A172 (cell line): ENCODE measurements around the gene TMEM35A. TPM values are rescaled to one million over a fixed set of nuclear protein-coding genes. Genes with fewer than 3 reads are reported as not detected.

Experiments used
- DNase-seq: peaks from one replicate; pipeline ENCODE4 v3.0.0-alpha.2; 2015; ENCODE audit warnings: low spot score
- total RNA-seq: library from RNA; depleted of rRNA; stranded (reverse); fragments of >200 nt; shearing (Covaris generic); gene quantifications from 2 replicates; pipeline ENCODE4 v1.2.3, GENCODE V29; 2014; rRNA removed

TMEM35A gene, protein sequence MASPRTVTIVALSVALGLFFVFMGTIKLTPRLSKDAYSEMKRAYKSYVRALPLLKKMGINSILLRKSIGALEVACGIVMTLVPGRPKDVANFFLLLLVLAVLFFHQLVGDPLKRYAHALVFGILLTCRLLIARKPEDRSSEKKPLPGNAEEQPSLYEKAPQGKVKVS
- total RNA-seq = not detected in 2 replicates

DNA sequence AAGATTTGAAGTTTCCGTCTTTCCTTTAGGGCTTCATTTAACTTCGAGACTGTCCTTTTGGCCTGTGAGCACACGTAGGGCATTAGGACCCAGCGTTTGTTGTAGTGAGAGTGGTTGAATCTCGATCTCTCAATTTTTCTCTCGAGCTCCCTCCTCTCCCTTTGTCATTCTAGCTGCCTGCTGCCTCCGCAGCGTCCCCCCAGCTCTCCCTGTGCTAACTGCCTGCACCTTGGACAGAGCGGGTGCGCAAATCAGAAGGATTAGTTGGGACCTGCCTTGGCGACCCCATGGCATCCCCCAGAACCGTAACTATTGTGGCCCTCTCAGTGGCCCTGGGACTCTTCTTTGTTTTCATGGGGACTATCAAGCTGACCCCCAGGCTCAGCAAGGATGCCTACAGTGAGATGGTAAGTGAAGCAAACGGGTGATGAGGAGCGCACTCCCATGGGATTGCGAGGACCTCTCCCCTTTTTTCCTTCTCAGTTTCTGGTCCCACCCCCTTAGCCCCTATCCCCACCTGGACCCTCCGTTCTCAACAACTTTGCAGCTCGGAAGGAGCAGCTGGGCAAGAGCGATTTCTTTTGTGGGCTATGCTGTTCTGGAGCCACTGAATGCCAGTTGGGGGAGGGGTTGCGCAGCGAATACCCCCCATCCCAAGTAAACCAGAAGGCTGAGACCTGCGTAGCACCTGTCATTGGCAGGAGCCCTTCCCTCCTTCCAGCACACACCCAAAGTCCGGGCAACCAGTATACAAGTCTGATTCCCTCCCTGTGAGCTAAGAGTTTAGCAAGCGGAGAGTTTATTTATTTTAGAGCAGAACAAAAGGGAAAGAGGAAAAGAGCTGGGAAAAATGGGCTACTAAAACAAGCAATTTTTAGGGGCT, at the start of gene TMEM35A:
TSS of gene TMEM35A (plus strand) at position 164 of the 883 bp plus-strand sequence. CDS start at position 288, 124 bp downstream.
- DNase-seq = no peak

DNA sequence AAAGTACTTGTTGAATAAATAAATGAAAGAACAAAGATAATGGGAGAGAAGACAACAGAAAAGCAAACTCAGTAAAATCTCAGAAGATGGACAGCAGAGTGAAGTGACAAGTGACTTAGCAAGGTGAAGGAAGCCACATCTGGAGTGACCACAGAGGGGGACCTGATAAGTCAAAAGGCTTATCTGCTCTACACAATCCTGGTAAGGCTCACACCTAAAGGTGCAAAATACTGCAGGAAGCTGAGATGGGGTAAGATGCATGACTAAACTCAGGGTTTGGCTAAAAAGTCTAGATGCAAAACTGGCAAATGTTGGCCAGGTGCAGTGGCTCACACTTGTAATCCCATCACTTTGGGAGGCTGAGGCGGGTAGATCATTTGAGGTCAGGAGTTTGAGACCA, 49.0 kb upstream of the TMEM35A start:
- DNase-seq = no peak

DNA sequence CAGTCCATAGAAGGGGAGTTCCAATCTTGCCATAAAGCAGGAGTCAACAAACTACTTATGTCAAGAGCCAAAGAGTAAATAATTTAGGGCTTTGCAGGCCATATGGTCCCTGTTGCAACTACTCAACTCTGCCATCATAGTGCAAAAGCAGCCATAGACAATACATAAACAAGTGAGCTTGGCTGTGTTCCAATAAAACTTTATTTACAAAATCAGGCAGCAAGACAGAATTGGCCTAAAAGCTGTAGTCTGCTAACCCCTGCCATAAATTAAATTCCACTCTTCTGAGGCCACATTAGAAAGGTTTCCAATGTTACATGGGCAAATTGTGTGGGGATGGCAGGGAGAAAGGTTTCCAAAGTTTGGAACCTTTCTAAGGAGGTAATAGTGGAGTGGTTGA, 41.4 kb upstream of the TMEM35A start:
- DNase-seq = no peak

DNA sequence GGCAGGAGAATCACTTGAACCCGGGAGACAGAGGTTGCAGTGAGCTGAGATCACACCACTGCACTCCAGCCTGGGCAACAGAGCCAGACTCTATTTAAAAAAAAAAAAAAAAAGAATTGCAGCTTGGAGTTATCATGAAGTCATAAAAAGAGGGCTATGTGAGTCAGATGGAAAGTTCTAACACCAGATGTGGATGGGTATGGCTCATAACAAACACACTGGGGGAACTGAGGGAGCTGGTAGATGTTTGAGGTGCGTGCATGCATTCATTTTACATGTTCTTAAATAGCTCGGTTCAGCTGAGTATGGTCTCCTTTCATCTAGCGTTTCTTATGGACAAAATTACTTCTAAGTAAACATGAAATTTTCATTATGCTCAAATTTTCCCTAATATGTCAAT, 38.5 kb upstream of the TMEM35A start:
- DNase-seq = no peak

DNA sequence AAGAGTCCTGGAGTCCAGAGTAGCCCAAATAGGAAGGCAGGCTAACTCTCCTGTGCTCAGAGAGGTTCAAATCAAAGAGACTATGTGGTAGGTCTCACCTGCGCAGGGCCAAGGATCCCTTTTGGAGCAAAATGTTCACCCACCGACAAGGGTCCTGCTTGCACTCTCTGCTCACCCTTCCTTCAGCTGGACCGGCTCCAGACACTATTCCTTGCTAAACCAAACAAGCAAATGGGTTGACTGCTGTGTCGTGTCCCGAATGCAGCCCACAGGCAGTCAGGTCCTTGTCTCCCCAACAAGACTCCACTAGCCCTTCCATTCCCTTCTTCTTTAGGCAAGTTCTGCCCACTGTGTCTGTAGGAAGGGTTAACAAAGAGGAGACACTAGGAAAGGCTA, 27.5 kb upstream of the TMEM35A start:
- no peak for DNase-seq

DNA sequence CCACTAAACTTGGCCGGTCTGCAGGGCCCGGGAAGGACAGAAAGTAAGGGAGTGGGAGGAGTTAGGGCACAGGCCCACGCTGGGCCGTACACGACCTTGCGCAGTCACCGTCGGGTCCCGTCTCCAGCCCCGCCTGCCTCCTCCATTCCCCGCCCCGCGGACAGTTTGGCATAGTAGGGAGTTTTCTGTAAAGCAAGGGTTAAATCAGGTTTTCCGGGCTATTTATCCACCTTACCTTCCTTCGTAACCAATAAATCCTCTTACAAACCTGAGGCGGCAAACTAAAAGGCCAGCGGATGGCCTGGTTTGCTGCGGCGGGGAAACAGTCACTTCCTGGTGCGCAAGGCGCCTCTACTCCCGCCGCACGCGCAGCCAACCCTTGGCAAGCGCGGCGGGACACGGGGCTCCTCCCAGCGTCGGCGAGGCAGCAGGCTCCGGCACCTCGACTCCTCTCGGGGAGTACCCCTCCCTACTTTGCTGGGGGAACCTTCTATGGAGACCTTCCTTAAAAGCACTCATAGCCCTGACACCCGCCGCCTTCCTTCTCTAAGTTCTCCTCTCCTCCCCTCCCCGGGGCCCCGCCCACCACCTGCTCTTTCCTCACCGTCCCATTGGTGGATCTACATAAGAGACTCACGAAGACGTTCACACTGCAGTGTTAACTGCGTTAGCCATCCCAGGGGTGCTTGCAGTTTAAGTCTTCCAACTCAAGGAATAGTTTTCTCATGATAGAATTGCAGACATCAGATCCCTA, 27.0 kb upstream of the TMEM35A start, which contains the start of gene TRMT2B:
TSS of gene TRMT2B (minus strand) at position 563 of the 754 bp plus-strand sequence. CDS start 9,822 bp downstream, outside the sequence.
- DNase-seq = peak; percentile 56

DNA sequence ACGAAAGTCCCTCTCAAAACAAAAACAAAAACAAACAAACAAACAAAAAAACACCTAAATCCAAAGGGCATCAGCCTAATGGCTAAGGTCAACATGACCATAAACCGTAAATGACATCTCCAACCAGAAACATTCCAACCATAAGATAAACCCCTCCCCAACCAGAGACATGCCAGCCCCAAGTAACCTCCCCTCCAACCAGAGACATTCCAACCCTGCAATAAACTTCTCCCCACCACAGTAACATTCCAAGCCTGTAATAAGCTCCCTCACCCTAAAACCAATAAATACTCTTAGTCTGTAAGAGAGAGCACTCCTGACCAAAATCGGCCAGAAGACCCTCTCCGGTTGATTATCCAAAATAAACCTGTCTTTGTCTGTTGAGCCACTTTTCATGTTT, 22.1 kb upstream of the TMEM35A start:
- peak; percentile 8 for DNase-seq

DNA sequence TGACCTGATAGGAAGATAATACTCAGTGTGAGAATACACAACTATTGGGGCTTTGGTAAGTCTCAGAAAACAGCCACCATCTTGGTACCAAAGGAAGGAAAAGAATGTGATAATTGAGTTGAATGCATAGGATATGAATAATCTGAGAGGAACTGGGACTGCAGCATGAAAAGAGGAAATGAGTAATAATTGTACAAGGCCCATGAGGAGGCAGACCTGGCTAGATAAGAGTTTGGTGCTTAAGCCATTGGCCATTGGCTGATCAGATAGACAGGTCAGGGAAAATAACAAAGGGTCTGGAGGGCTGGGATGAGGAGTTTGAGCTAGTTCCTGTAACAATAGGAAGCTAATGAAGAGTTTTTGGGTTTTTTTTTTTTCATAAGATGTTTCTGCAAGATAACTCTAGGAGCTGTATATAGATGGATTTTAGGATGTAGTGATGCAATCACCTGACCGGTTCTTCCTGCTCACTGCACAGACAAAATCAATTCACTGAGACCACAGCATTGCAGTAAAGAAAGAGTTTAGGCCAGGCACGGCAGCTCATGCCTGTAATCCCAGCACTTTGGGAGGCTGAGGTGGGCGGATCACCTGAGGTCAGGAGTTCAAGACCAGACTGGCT, 21.5 kb upstream of the TMEM35A start:
- DNase-seq = peak; percentile 54

DNA sequence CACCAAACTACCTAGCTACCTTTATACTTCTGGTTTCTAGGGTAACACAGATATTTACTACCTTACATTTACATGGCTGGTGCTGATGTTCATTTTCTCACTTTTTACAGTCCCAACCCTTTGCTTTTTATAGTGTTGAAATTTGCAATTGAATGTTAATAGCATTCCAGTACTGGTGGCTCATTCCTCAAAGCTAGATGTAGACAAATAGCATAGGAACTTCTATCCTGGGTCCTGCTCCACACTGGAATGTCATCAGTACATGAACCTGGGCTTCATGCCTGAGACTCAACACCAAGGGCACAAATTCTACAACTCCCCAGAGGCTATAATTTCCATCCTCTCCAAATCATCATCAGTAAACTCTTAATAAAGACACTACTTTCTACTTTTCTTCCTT, 16.5 kb upstream of the TMEM35A start:
- no peak for DNase-seq

DNA sequence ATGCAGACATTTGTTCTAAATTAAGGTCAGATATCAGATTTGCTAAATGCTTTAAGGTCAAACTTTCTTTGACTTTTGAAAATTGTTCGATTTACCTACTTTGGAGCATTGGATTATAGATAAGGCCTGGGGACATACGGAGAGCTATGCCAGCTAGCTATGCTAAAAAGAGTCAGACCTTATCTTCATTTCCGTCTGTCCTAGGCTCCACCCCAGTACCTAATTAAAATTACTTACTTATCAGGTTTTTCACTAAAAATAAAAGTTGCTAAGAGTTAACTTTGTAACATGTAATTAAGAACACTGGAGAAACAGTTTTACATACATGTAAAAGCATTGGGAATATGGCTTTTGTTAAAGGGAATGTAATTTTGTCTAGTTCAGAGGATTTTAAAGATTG, 7.1 kb upstream of the TMEM35A start:
- no peak for DNase-seq

DNA sequence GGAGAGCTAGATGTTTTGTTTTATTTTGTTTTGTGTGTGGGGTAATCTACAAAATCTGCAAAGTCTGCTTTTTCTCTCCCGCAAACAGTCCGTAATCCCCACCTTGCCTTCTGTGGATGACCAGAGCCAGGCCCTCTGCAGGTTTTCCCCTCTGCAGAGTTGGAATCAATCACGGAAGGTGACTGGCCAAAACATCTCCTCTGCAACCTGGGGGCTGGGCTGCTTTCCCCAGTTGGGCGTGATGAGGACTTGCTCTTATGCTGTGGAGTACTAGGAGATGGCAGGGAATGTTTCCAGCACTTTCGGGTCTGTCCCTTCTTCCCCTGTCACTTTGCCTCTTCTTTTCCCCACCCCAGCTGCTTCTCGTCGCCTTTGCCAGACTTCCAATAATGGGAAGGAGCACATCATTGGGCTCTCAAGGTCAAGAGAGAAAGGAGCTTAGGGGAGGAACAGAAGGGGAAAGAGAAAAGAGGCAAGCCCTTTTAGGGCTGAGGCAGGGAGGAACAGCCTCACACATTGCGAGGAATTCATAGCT, 1.1 kb downstream of the TMEM35A start:
- DNase-seq = no peak

DNA sequence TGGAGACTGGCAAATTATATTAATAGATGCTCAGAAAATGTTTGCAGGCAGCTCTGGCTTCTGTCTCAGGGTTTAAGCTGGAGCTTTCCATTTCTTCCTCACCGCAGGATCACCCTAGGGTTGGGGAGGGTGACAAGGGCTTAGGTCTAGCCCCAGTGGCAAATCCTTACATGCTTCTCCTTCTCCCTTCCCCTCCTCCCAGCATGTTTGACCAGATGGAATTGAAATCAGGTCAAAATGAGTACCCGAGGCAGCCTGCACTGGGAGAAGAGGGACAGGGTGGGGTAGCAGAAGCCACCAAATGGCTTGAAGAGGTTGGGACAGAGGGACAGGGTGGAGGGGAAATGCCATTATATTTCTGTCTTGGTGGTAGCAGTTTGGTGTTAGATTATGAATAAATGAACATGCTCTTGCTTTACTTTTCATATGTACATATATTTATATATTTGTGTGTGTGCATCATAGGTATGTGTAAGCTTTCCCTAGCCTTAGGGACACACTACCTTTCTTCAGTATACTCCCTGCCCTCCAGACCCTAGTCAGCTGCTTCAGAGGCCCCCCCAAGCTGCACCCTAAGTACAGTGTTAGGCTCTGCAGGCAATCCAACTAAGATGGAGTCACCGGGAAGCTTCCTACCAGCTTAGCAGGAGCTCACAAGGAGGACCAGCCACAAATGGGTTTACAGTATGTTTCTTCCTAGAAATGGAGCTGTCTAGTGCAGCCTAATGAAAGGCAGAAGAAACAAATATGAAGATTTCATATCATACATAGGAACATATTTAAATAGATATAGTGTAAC, 1.8 kb downstream of the TMEM35A start:
- no peak for DNase-seq

DNA sequence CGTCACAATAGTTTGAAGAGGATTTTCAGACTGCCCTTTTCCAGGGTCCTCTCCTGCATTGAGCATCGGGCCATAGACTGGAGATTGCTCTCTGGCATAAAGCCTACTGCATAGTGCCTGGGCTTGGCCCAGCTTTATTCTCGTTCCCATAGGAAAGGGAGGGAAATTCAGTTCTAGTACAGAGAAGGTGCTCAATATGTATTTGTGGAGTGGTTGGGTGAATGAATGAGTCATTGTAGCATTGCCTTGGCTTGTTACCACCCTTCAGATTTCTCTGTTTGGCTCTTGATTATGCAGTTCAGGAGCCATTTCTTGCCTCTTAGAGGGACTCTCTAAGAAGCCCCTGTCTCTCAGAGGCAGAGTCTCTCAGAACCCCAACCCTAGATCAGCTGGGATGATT, 2.6 kb downstream of the TMEM35A start:
- no peak for DNase-seq

DNA sequence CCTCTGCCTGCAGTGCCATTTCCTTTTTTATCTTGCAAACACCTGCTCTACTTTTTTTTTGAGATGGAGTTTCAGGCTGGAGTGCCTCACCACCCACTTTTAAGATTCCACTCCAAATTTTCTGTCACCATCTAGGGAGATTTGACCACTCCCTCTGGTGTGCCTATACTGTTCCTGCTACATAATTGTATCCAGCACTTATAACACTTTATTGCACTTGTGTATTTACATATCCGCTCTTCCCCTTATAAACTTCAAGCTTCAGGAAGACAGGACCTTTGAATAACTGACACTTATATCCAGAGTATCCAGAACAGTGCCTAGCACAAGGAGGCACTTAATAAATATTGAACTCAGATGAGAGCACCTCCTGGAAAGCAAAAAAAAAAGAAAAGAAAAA, 13.1 kb downstream of the TMEM35A start:
- DNase-seq = no peak

DNA sequence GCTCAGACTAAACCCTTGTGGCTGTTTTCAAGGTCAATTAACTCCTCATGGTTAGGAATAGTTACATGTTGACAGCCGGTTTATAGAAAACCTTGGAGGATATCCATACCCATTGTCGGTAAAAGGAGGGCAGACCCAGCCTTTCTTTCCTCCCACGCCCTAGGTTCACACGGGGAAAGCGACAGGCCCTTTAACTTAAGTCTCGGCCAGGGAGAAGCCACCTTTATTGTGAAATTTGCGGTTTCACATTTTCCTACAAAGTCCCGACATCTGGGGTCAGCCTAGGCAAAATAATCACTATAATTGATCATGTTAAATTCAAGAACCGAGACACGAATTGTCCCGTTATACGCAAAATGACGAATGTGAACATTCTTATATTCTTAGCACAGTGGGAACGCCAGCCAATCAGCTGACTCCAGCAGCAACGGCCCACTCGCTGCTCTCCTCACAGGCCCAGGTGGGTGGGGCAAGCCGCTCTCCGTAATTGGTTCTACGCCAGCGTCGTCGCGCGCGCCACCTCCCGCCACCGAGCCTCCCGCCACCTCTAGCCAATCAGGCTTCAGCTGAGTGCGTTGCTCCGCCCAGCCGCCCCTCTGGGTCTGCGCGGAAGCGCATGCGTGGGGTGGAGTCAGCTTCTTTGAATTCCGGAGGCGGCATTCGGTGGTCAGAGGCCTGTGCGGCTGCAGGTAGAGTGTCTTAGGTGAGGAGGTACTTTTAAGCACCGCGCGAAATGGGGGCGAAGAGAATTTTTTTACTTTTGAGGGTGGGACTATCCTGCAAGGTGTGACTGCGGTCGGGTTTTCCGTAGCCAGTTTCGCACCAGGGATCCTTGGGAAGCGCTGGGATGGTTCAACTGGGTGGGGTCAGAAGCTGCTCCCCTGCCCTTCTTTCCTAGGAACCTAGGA, 19.1 kb downstream of the TMEM35A start, which contains the start of gene CENPI:
TSS of gene CENPI (plus strand) at position 659 of the 908 bp plus-strand sequence. CDS start 2,867 bp downstream, outside the sequence.
- peak; percentile 73 for DNase-seq

DNA sequence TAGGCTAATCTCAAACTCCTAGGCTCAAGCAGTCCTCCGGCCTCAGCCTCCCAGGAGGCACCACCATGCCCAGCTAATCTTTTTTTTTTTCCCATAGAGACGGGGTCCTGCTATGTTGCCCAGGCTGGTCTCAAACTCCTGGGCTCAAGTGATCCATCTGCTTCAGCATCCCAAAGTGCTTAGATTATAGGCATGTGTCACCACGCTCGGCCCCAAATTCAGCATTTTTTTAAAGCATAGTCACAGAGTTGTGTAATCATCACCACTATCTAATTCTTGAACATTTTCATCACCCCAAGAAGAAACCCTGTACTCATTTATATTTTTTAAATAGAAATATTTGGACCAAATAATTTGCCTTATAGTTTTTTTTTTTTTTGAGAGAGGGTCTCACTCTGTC, 29.6 kb downstream of the TMEM35A start:
- DNase-seq = peak; percentile 0

DNA sequence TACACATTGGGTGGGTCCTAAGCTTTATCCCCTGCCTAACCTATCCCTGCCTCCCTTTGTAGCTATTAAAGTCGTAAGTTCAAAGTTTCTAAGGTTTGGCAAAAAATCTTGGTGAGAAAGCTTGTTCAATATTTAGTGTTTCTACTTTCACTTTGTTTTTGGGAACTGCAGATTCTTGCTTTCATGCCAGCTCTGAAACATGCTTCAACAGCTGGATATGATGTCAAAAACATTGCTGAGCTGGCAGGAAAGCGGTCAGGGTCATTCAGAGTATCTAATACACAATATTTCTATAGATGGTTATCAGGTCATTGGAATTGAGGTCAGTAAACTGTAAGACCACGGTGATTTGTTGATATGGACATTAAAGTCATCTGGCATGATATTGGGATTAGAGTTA, 39.0 kb downstream of the TMEM35A start:
- DNase-seq = no peak

DNA sequence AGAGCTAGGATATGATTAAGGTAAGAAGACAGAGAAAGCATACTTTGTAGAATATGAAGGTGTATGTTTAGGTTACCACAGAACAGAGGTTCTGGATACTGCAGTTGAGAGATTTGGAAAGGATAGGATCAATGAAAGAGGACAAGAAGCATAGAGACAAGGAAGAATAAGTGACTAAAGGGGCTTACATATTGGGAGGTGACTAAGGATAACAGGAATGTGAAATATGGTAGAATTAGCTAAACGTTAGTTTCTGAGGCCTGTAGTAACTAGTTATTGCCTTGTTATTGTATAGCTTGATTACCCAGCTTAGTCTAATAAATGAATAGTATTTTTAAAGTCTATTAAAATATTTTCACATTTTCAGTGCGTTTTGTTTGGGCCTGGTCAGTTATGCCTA, 57.6 kb downstream of the TMEM35A start:
- no peak for DNase-seq
